A549 (cell line): Measurements from ENCODE around the gene SAPCD1.
"Not testable (repeated sequence)": the region's sequence is repeated elsewhere in the genome, so short reads cannot be mapped to it uniquely, and the experiment has no call there.

Experiments
- CBX8 ChIP-seq: fragments of 200-600 bp; sonication (generic); IDR thresholded peaks from 2 replicates; pipeline ENCODE4 v1.6.1; 2016
- CHD4 ChIP-seq: fragments of 200-600 bp; sonication (generic); IDR thresholded peaks from 2 replicates; pipeline ENCODE4 v1.6.1; 2016; ENCODE audit warnings: antibody characterized with exemption, mild to moderate bottlenecking, borderline replicate concordance
- HDAC2 ChIP-seq: fragments of 200-600 bp; sonication (generic); IDR thresholded peaks from 2 replicates; pipeline ENCODE4 v1.6.1; 2016
- KDM1A ChIP-seq: fragments of 200-600 bp; sonication (generic); IDR thresholded peaks from 2 replicates; pipeline ENCODE4 v1.6.1; 2016; ENCODE audit warnings: low read depth, mild to moderate bottlenecking
- POLR2A ChIP-seq: IDR thresholded peaks from 2 replicates; pipeline ENCODE4 v1.6.1; 2012; ENCODE audit warnings: mild to moderate bottlenecking, low read length
- RAD21 ChIP-seq, 2 experiments: fragments of >200 bp in 1 of 2; sonication (Bioruptor Twin) in 1 of 2; formaldehyde crosslinking in 1 of 2; IDR thresholded peaks in 1 of 2; conservative IDR thresholded peaks in 1 of 2; 2 replicates in 1 of 2; 3 replicates in 1 of 2; pipeline ENCODE4 v1.6.1; 2012 to 2018; ENCODE audit warnings: inconsistent platforms in 1 of 2
- RCOR1 ChIP-seq: fragments of 150-350 bp; IDR thresholded peaks from 2 replicates; pipeline ENCODE4 v1.6.1; 2014; ENCODE audit warnings: antibody characterized with exemption, low read length, low read depth
- RFX5 ChIP-seq: fragments of 450-650 bp; IDR thresholded peaks from 2 replicates; pipeline ENCODE4 v1.7.1; 2014; ENCODE audit warnings: antibody characterized with exemption, mild to moderate bottlenecking, moderate library complexity
- TF ChIP-seq, protein P1 (sequence below): fragments of >200 bp; sonication (Bioruptor Twin); formaldehyde crosslinking; IDR thresholded peaks from 3 replicates; pipeline ENCODE4 v1.5.1; 2016

- TF ChIP-seq RAD21 (conservative IDR thresholded peaks at IDR 0.05 in 1 of 2, IDR thresholded peaks at IDR 0.05 in 1 of 2); RCOR1; CHD4; KDM1A; POLR2A; RFX5; HDAC2; CBX8: not testable (repeated sequence)
- TF ChIP-seq, protein P1, sequence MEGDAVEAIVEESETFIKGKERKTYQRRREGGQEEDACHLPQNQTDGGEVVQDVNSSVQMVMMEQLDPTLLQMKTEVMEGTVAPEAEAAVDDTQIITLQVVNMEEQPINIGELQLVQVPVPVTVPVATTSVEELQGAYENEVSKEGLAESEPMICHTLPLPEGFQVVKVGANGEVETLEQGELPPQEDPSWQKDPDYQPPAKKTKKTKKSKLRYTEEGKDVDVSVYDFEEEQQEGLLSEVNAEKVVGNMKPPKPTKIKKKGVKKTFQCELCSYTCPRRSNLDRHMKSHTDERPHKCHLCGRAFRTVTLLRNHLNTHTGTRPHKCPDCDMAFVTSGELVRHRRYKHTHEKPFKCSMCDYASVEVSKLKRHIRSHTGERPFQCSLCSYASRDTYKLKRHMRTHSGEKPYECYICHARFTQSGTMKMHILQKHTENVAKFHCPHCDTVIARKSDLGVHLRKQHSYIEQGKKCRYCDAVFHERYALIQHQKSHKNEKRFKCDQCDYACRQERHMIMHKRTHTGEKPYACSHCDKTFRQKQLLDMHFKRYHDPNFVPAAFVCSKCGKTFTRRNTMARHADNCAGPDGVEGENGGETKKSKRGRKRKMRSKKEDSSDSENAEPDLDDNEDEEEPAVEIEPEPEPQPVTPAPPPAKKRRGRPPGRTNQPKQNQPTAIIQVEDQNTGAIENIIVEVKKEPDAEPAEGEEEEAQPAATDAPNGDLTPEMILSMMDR: not testable (repeated sequence)
Observed at GRCh38 chr6:31793927-31794245, 31.4 kb downstream of the SAPCD1 start.
